ENCODE measurements around the gene B4GALT7.
"Not testable (repeated sequence)": the region's sequence is repeated elsewhere in the genome, so short reads cannot be mapped to it uniquely, and the experiment has no call there.

The B4GALT7 gene

GRCh38 chr5:177609076-177610059 lies 9.4 kb downstream of the B4GALT7 start:
- no peak for DNase-seq (ENCODE audit: low read depth in 2 of 2)

- no peak for DNase-seq (ENCODE audit: low read depth in 2 of 2)
Observed at GRCh38 chr5:177610131-177610769, 10.3 kb downstream of the B4GALT7 start.

- no peak for DNase-seq (ENCODE audit: low read depth in 2 of 2)
Observed at GRCh38 chr5:177610770-177611445, 11.0 kb downstream of the B4GALT7 start.

- no peak for DNase-seq (ENCODE audit: low read depth in 2 of 2)
Observed at GRCh38 chr5:177611446-177612214, 11.7 kb downstream of the B4GALT7 start.

GRCh38 chr5:177612215-177612673 lies 12.3 kb downstream of the B4GALT7 start:
- no peak for DNase-seq (ENCODE audit: low read depth in 2 of 2)

GRCh38 chr5:177620560-177620959 lies 20.6 kb downstream of the B4GALT7 start:
- no peak for DNase-seq (ENCODE audit: low read depth in 2 of 2)

- DNase-seq (ENCODE audit: low read depth in 2 of 2), result not testable (repeated sequence)
Observed at GRCh38 chr5:177624172-177624571, 24.2 kb downstream of the B4GALT7 start.

GRCh38 chr5:177630186-177630585 lies 30.3 kb downstream of the B4GALT7 start:
- not testable (repeated sequence) for DNase-seq (ENCODE audit: low read depth in 2 of 2)

GRCh38 chr5:177634912-177635311 lies 35.0 kb downstream of the B4GALT7 start:
- DNase-seq (ENCODE audit: low read depth in 2 of 2), result not testable (repeated sequence)

GRCh38 chr5:177645462-177645861 lies 45.5 kb downstream of the B4GALT7 start:
- DNase-seq (ENCODE audit: low read depth in 2 of 2), result not testable (repeated sequence)

GRCh38 chr5:177651235-177651634 lies 51.3 kb downstream of the B4GALT7 start:
- not testable (repeated sequence) for DNase-seq (ENCODE audit: low read depth in 2 of 2)

GRCh38 chr5:177657846-177658245 lies 57.9 kb downstream of the B4GALT7 start:
- not testable (repeated sequence) for DNase-seq (ENCODE audit: low read depth in 2 of 2)

- not testable (repeated sequence) for DNase-seq (ENCODE audit: low read depth in 2 of 2)
Observed at GRCh38 chr5:177658542-177658941, 58.6 kb downstream of the B4GALT7 start.
